HG02981 (cell line): Measurements from ENCODE around the gene CHRM5.
"Not testable (repeated sequence)": the region's sequence is repeated elsewhere in the genome, so short reads cannot be mapped to it uniquely, and the experiment has no call there.

Experiments used
- ATAC-seq: cut with Tn5 transposase; IDR thresholded peaks from one replicate; pipeline ENCODE4 v1.9.1; 2021; ENCODE audit warnings: mild to moderate bottlenecking, moderate library complexity; ENCODE audit not compliant: unreplicated experiment

CHRM5 gene

DNA sequence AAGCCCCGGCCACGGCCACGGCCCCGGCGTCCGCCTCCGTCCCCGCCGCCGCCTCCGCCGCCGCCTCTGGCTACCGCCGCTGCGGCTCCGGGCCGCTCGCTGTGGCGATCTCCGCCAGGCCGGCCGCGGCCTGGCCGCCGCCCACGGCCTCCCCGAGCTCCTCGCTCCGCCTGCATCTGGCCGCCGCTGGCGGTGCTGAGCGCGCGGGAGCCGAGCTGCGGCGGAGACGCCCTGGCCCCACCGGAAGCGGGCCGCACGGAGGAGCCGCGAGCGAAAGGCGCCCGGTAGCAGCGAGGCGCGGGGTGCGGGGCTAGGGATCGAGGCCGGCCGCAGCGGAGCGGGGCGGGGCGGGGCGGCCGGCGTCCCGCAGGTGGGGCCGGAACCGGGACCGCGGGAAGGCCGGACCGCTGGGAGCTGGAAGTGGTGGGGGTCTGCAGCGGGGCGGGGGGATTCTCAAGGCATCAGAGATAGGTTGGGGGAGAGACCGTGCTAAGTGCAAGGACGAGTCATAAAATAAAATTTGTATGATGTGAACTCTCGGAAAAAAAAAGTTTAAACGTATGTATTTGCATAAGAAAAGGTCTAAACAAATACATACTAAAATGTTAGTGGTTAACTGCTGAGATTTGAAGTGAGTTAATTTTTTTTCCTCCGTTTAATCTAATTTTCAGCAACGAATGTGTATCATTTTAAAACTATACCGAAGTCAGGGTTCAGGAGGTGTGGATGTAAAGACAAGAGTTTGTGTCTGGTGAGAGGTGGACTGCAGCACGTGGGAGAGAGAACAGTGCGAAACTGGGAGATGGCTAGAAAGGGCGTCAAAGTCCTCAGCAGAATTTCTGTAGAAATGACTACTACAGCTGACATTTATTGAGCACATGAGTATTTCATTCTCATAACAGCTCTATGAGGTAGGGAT is 70.8 kb downstream of the CHRM5 start, which contains the start of gene AVEN:
TSS of gene AVEN (minus strand) at position 334 of the 919 bp plus-strand sequence. CDS start at position 176, 158 bp downstream.
- peak; percentile 40 for ATAC-seq

DNA sequence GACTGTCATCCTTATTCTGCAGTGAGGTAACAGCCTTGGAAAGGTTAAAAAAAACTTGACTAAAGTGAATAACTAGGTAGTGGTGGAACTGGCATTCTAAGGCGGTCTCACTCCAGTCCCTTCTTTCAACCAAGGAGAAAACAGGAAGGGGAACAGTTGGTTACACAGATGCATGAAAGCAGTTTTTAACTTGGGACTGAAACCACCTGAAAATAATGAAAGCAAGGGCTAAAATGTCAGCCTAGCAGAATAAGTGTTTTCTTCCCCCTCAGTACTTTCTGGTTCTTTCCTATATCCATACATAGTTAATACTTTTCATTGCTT is 71.5 kb downstream of the CHRM5 start:
- no peak for ATAC-seq

- ATAC-seq = no peak
Observed at GRCh38 chr15:34043391-34043790, 75.1 kb downstream of the CHRM5 start.

GRCh38 chr15:34043813-34044212 is 75.5 kb downstream of the CHRM5 start:
- no peak for ATAC-seq

DNA sequence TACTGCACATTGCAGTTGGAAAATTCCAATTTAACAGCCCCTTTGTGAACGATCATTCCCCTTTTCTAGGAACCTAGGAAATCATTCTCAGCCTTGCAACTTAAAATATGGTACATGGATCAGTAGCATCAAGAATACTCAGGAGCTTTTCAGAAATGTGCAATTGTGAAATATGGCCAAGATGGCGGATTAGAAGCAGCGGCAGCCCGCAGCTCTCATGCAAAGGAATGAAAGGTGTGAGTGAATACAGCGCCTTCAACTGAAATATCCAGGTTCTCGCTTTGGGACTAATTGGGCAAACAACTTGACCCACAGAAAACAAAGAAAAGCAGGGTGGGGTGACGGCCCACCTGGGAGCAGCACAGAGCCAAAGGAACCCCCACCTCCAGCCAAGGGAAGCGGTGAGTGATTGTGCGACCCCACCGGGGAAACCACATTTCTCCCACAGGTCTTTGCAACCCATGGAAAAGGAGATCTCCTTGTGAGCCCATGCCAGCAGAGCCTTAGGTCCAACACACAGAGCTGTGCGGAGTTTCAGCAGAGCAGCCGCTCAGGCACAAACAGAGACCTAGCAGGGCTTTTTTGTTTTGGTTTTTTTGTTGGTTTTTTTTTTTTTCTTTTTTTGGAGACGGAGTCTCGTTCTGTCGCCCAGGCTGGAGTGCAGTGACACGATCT is 78.3 kb downstream of the CHRM5 start:
- no peak for ATAC-seq

DNA sequence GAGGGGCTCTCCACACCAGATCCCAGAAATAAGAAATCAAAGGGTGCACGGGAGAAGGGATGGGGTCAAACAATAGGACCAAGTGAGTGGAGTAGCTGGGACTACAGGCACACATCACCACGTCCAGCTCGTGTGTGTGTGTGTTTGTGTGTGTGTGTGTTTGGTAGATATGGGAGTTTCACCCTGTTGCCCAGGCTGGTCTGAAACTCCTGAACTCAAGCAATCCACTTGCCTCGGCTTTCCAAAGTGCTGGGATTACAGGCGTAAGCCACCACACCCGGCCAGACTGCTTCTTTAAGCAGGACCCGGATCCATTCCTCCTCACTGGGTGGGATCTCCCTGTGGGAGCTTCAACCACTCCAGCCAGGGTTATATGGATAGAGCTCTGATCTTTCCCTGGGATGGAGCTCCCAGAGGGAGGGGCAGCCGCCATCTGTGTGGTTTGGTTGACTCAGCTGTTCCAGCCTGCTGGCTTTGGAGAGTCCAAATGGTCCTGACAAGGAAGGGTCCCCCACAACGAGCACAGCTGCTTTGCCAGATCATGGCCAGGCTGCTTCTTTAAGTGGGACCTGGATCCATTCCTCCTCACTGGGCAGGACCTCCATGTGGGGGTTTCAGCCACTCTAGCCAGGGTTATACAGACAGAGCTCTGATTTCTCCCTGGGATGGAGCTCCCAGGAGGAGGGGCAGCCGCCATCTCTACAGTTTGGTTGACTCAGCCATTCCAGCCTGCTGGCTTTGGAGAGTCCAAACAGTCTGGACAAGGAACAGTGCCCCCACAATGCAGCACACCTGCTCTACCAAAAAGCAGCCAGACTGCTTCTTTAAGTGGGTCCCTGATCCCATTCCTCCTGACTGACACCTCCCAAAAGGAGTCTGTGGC is 79.8 kb downstream of the CHRM5 start:
- ATAC-seq = no peak

GRCh38 chr15:34049112-34049511 is 80.8 kb downstream of the CHRM5 start:
- ATAC-seq = no peak

DNA sequence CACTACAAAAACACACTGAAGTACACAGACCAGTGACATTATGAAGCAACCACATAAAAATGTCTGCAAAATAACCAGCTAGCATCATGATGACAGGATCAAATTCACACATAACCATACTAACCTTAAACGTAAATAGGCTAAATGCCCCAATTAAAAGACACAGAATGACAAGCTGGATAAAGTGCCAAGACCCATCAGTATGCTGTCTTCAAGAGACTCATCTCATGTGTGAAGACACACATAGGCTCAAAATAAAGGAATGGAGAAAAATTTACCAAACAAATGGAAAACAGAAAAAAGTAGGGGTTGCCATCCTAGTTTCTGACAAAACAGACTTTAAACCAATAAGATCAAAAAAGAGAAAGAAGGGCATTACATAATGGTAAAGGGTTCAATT is 82.1 kb downstream of the CHRM5 start:
- ATAC-seq = not testable (repeated sequence)

- ATAC-seq = no peak
Observed at GRCh38 chr15:34054081-34054707, 85.9 kb downstream of the CHRM5 start.

GRCh38 chr15:34055868-34056595 is 87.7 kb downstream of the CHRM5 start:
- no peak for ATAC-seq

DNA sequence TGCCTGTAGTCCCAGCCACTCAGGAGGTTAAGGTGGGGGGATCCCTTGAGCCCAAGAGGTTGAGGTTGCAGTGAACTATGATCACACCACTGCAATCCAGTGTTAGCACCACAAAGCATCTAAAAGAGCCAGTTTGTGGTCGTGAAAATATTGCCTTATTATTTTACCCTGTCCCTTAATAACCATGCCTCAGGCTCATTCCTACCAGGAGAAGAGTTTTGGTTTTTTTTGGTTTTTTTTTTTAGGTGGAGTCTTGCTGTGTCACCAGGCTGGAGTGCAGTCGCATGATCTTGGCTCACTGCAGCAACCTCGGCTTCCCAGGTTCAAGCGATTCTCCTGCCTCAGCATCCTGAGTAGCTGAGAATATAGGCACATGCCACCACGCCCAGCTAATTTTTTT is 88.6 kb downstream of the CHRM5 start:
- no peak for ATAC-seq

DNA sequence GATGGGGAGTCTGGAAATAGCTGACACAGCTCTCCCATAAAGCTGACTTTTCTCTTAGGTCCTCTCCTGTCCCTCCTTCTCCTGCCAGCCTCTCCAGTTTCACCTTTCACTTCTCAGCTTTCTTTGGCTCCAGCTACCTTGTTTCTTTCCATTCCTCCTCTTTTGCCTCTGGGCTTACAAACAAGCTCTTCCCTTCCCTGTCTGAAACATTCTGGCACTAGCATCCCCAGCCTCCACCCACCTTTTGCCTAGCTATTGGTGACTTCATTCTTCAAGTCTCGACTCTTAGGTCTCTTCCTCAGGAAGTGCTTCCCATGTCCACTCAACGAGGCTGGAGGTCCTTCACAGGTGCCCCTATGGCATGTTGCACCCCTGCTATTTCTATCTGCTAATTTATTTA is 91.2 kb downstream of the CHRM5 start:
- ATAC-seq = no peak

GRCh38 chr15:34059946-34060345 is 91.6 kb downstream of the CHRM5 start:
- no peak for ATAC-seq

- no peak for ATAC-seq
Observed at GRCh38 chr15:34064438-34064837, 96.1 kb downstream of the CHRM5 start.

DNA sequence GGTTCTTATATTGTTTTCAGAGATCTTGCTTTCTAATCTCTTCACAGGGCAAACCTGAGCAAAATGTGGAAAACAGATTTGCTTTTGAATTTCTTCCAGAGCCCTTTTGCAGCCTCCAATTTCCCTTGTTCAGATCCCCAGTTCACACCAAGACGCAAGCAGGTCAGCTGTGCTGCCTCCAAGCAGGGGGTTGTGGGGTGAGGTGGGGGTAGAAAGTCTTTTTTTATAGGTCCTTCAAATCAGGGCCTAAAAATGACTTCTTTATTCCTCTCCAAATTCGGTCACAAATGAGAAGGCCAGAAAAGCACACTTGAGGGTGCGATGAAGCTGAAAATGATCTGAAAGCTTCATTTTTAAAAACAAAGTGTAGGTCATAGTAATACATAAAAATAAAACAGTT is 97.0 kb downstream of the CHRM5 start:
- no peak for ATAC-seq

DNA sequence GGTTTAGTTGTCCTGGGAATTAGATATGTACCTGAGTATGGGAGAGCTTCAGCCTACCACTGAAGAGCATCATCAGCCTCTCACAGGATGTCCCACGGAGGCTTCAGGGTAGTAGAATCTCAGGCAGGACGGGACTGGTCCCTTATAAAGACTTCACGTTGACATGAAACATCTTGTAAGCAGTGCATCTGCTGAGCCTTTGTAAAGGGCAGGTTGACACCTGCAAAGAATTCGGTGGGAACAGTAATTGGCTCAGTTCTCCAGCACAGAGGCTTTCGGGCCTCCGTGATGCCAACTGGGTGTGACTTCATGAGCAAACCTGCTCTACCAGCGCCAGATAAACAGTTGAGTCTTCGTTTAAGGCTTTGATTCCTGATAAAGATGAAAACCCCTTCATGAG is 97.6 kb downstream of the CHRM5 start:
- no peak for ATAC-seq

DNA sequence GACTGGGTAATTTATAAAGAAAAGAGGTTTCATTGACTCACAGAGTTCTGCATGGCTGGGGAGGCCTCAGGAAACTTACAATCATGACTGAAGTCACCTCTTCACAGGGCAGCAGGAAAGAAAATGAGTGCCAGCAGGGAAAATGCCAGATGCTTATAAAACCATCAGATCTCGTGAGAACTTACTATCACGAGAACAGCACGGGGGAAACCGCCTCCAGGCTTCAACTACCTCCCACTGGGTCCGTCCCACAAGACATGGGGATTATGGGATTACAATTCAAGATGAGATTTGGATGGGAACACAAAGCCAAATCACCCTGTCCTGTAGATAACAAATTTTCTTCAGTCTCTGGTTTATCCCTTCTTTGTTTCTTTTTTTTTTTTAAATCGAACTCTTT is 101.7 kb downstream of the CHRM5 start:
- no peak for ATAC-seq

- ATAC-seq = no peak
Observed at GRCh38 chr15:34076785-34077184, 108.5 kb downstream of the CHRM5 start.

- no peak for ATAC-seq
Observed at GRCh38 chr15:34078900-34079299, 110.6 kb downstream of the CHRM5 start.

DNA sequence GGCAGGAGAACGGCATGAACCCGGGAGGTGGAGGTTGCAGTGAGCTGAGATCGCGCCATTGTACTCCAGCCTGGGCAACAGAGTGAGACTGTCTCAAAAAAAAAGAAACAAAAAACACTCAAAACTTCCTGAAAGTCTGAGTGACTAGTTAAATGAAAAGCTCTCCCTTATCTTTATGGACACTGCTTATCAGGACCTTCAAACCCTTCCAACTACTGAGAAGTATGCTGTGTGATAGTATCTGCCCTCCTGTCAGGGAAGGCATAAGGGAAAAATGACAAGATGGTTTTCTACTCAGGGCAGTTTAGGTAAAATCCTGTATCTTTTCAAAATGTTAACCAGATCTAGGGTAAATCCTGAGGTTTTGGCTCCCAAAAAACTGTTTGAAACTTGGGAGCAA is 111.6 kb downstream of the CHRM5 start:
- ATAC-seq = no peak
